DND-41 (cell line): ENCODE results near the gene DSCAM.

ENCODE experiments used
- ATAC-seq: fragments of 200-7000 bp; cut with Tn5 transposase; 3 replicates; pipeline ENCODE4 v1.9.1; 2021; ENCODE audit warnings: low read depth; ENCODE audit not compliant: insufficient read depth
- DNase-seq: peaks from one replicate; pipeline ENCODE4 v3.0.0-alpha.2; 2020
- H2AFZ ChIP-seq: 2 replicates; pipeline ENCODE4 v1.6.0; 2012; ENCODE audit warnings: low read depth, low read length
- H3K27ac ChIP-seq: 2 replicates; pipeline ENCODE4 v1.5.1; 2012; ENCODE audit warnings: low read length, inconsistent platforms
- H3K27me3 ChIP-seq: fragments of 200-600 bp; sonication (generic); 2 replicates; pipeline ENCODE4 v1.6.0; 2012; ENCODE audit warnings: low read length, mild to moderate bottlenecking, inconsistent platforms; ENCODE audit not compliant: insufficient read depth, poor library complexity
- H3K36me3 ChIP-seq: 2 replicates; pipeline ENCODE4 v1.5.1; 2012; ENCODE audit warnings: low read length, inconsistent platforms; ENCODE audit not compliant: insufficient read depth
- H3K4me1 ChIP-seq: 2 replicates; pipeline ENCODE4 v1.5.1; 2012; ENCODE audit warnings: mild to moderate bottlenecking, low read length; ENCODE audit not compliant: insufficient read depth
- H3K4me2 ChIP-seq: 2 replicates; pipeline ENCODE4 v1.6.0; 2012; ENCODE audit warnings: mild to moderate bottlenecking, moderate library complexity, low read length, inconsistent platforms; ENCODE audit not compliant: insufficient read depth
- H3K4me3 ChIP-seq, 2 experiments: fragments of 200-600 bp in 1 of 2; shearing (Covaris generic) in 1 of 2; 2 replicates each; pipeline ENCODE4 v1.5.1; 2012 to 2016; ENCODE audit warnings: inconsistent platforms in 2 of 2, low read length in 2 of 2, mild to moderate bottlenecking in 2 of 2, low read depth in 1 of 2, moderate library complexity in 1 of 2
- H3K79me2 ChIP-seq: 2 replicates; pipeline ENCODE4 v1.6.0; 2012; ENCODE audit warnings: low read length, inconsistent platforms; ENCODE audit not compliant: insufficient read depth
- H3K9ac ChIP-seq: 2 replicates; pipeline ENCODE4 v1.6.0; 2012; ENCODE audit warnings: low read depth, mild to moderate bottlenecking, inconsistent platforms, low read length, moderate library complexity
- H3K9me3 ChIP-seq: 2 replicates; pipeline ENCODE4 v1.5.1; 2012; ENCODE audit warnings: low read length, moderate library complexity, mild to moderate bottlenecking, inconsistent platforms; ENCODE audit not compliant: insufficient read depth, severe bottlenecking
- H4K20me1 ChIP-seq: 2 replicates; pipeline ENCODE4 v1.6.0; 2012; ENCODE audit warnings: low read length; ENCODE audit not compliant: insufficient read depth
- CTCF ChIP-seq: IDR thresholded peaks from 2 replicates; pipeline ENCODE4 v1.5.1; 2012; ENCODE audit warnings: borderline replicate concordance, low read length, moderate library complexity, mild to moderate bottlenecking; ENCODE audit not compliant: poor library complexity, severe bottlenecking; ENCODE audit errors: extremely low read depth
- EZH2 ChIP-seq: IDR thresholded peaks from 3 replicates; pipeline ENCODE4 v1.6.1; 2012; ENCODE audit warnings: borderline replicate concordance, low read depth, mild to moderate bottlenecking, moderate library complexity, low read length, inconsistent platforms; ENCODE audit not compliant: severe bottlenecking

The DSCAM gene

GRCh38 chr21:40620386-40621145 is 226.4 kb downstream of the DSCAM start:
- Histone ChIP-seq H4K20me1 (no peaks in the 10 kb centered on the region), H3K4me2 (no peak overlapping the region), H3K4me1 (no peaks in the 10 kb centered on the region), H3K27ac (no peak overlapping the region), H2AFZ (no peak overlapping the region), H3K9ac (no peak overlapping the region), H3K79me2 (no peaks in the 10 kb centered on the region), H3K27me3 (no peaks in the 10 kb centered on the region), H3K4me3 (no peak overlapping the region), H3K36me3 (no peaks in the 10 kb centered on the region), H3K9me3 (no peaks in the 10 kb centered on the region)
- no peak for ATAC-seq
- DNase-seq: no peak
- no peak for TF ChIP-seq CTCF
- TF ChIP-seq EZH2: no peak

- Histone ChIP-seq H3K27ac (no peak overlapping the region), H3K9me3 (no peaks in the 10 kb centered on the region), H2AFZ (no peak overlapping the region), H3K79me2 (no peaks in the 10 kb centered on the region), H4K20me1 (no peaks in the 10 kb centered on the region), H3K27me3 (no peaks in the 10 kb centered on the region), H3K9ac (no peak overlapping the region), H3K4me2 (no peak overlapping the region), H3K4me3 (no peak overlapping the region), H3K4me1 (no peaks in the 10 kb centered on the region), H3K36me3 (no peaks in the 10 kb centered on the region)
- no peak for TF ChIP-seq CTCF
- no peak for TF ChIP-seq EZH2
- DNase-seq: no peak
- ATAC-seq: no peak
Measured at GRCh38 chr21:40618191-40618973, 228.6 kb downstream of the DSCAM start.

- Histone ChIP-seq H2AFZ (no peak overlapping the region), H4K20me1 (no peaks in the 10 kb centered on the region), H3K9me3 (no peaks in the 10 kb centered on the region), H3K27ac (no peak overlapping the region), H3K4me1 (no peaks in the 10 kb centered on the region), H3K27me3 (no peaks in the 10 kb centered on the region), H3K4me3 (no peak overlapping the region), H3K79me2 (no peaks in the 10 kb centered on the region), H3K9ac (no peak overlapping the region), H3K4me2 (no peak overlapping the region), H3K36me3 (no peaks in the 10 kb centered on the region)
- DNase-seq: no peak
- no peak for ATAC-seq
- TF ChIP-seq EZH2 (no peak), CTCF (no peak)
Measured at GRCh38 chr21:40616377-40616704, 230.6 kb downstream of the DSCAM start.
